ENCODE measurements around the gene TSSC4.

TSSC4 gene

DNA sequence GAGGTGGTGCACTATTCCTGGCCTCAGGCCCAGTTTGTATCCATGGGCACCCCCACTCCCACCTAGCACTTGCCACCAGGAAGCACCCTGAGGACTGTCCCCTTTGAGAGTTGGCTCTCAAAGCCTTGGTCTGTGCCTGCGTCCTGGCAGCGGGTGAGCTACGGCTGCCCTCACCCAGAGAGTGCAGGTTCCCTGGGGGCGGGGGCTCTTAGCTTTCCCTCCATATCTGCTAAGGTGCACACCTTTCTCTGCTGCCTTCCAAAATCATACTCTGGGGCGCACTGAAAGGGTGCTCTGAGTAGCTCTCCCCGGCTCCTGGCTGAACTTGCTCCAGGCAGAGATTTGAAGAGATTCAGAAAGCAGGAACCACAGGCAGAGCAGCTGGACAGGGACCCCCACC is 51.4 kb downstream of the TSSC4 start:
- DNase-seq: no peak

DNA sequence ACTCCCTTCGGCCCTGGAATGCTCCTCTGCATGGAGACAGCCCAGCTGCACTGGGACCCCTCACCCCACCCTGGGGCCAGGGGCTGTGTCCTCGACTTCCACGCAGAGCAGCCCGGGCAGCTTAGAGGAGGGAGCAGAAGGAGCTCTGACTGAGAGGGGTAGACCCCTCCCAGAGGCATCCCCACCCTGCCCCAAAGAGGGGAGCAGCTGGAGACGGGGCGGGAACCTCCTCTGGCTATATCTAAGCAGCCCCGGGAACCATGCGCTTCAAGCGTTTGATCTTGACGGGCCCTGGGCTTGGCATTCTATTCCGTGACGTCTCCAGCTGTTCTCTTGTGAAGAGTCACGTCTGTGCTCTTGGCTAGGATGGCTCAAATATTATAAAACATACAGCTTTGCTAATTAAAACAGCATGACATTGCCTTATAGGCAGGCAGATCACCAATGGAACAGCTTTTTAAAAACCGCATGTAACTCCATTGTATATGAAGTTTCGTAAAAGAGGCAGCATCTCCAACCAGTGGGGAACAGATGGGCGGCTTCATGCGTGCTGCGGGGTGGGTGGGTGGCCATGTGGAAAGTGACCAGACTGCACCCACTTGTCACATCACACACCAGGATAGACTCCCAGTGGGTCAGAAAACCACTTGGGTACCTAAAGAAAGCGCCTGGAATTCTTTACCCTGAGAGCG is 51.9 kb downstream of the TSSC4 start:
- DNase-seq: no peak

DNA sequence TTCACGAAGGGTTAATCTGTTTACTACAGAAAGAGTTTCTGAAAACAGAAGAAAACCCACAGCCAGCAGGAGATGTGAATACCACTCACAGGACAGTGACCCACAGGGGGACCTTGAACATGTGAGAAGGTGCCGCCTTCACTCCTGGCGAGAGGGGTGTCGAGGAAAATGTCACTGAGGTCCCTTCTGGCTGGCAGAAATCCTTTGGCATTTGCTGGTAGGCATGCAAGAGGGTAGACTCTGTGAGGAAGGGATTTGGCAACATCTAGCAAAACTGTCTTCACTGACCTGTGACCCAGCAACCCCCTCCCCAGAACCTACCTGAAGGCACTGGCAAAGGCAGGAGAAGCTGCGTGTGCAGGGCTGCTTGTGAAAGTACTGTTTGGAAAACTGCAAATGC is 52.9 kb downstream of the TSSC4 start:
- no peak for DNase-seq

Measured in T-helper 9 cell (primary cell).